ENCODE data around the gene LONRF2.

DNA sequence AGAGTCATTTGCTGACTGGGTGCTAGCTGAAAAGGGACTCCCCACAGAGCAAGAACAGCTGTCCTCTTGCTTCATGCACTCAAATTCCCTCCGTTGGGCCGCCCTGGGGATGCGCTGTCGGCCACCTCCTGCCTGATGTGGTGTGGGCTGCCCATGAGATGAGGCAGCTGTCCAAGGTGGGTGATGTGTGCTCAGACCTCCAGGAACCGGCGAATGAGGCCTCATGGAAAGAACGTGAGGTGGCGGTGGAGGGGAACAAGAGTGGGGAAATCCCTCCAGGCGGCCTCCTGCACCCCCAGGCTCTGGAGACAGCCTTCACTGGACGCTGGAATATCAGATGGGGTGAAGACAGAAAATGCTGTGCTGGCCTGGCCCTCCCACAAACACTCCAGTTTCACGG lies 79.8 kb downstream of the LONRF2 start:
- TF ChIP-seq, protein P1, sequence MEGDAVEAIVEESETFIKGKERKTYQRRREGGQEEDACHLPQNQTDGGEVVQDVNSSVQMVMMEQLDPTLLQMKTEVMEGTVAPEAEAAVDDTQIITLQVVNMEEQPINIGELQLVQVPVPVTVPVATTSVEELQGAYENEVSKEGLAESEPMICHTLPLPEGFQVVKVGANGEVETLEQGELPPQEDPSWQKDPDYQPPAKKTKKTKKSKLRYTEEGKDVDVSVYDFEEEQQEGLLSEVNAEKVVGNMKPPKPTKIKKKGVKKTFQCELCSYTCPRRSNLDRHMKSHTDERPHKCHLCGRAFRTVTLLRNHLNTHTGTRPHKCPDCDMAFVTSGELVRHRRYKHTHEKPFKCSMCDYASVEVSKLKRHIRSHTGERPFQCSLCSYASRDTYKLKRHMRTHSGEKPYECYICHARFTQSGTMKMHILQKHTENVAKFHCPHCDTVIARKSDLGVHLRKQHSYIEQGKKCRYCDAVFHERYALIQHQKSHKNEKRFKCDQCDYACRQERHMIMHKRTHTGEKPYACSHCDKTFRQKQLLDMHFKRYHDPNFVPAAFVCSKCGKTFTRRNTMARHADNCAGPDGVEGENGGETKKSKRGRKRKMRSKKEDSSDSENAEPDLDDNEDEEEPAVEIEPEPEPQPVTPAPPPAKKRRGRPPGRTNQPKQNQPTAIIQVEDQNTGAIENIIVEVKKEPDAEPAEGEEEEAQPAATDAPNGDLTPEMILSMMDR (IDR thresholded peaks at IDR 0.05), result no peak
- no peak for TF ChIP-seq EP300 (IDR thresholded peaks at IDR 0.05)
- TF ChIP-seq POLR2A (IDR thresholded peaks at IDR 0.05), result no peak

Data from tibial nerve (tissue), 4 donors.